HUES64 (cell line): Measurements from ENCODE around the gene MTHFR.

ENCODE experiments used
- H3K27ac ChIP-seq: 2 replicates; pipeline ENCODE4 v1.7.0; 2013; ENCODE audit warnings: low read depth, low read length, inconsistent platforms
- H3K27me3 ChIP-seq: 2 replicates; pipeline ENCODE4 v1.6.1; 2013; ENCODE audit warnings: mild to moderate bottlenecking, low read length; ENCODE audit not compliant: insufficient read depth
- H3K36me3 ChIP-seq: 2 replicates; pipeline ENCODE4 v1.6.1; 2013; ENCODE audit warnings: mild to moderate bottlenecking, low read length; ENCODE audit not compliant: insufficient read depth
- H3K4me1 ChIP-seq: 2 replicates; pipeline ENCODE4 v1.6.1; 2013; ENCODE audit warnings: mild to moderate bottlenecking, low read length, moderate library complexity; ENCODE audit not compliant: insufficient read depth
- H3K4me3 ChIP-seq: 2 replicates; pipeline ENCODE4 v1.5.1; 2013; ENCODE audit warnings: mild to moderate bottlenecking, low read length, moderate library complexity
- H3K9ac ChIP-seq: 2 replicates; pipeline ENCODE4 v1.6.1; 2013; ENCODE audit warnings: mild to moderate bottlenecking, low read depth, low read length
- H3K9me3 ChIP-seq: 2 replicates; pipeline ENCODE4 v1.6.1; 2013; ENCODE audit warnings: low read depth, low read length; ENCODE audit not compliant: insufficient read depth
- WGBS: fragments of 150-250, 120-280 bp; methylation state at CpG from one replicate; pipeline ENCODE4 v1.1.7; 2013; ENCODE audit warnings: missing lambda C conversion rate; 5-methylcytosine and 5-hydroxymethylcytosine counted together

The MTHFR gene

DNA sequence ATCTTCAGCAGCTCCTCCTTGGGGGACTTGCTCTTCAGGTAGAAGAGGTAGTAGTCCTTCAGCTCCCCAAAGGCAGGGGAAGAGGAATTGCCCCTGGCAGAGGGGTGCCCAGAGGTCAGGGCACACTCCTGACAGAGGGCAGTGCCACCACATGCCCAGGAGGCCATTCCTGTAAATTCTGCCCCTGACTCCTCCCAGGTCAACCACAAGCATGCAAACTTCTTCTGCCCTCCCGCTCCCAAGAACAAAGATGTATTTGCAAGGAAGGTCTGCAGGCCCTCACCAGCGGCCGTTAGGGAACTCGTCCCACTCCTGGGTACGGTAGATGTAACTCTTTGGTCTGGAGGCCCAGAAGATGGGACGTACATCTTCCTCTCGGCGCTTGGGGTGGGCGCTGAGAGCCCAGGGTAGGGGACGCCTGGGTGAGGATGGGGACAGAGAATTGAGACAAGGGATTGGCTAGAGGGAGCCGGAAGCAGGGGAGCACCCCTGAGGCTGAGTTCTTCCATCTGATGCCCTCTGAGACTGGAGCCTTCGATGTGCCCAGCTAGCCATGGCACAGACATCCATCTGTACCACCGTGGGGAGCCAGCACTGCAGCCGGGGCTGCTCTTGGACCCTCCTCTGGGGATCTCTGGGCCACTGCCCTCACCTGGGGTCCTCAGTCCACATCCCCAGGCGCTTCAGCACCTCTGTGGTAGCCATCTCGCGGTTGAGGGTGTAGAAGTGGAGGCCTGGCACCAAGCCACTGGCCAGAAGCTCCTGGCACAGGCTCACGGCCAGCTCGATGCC, 11.1 kb downstream of the MTHFR start:
- Histone ChIP-seq H3K4me1 (no peaks in the 10 kb centered on the region), H3K27me3 (no peaks in the 10 kb centered on the region), H3K36me3 (peaks cover 50% of the 10 kb centered on the region), H3K9ac (no peak overlapping the region), H3K27ac (no peak overlapping the region), H3K9me3 (no peaks in the 10 kb centered on the region), H3K4me3 (no peak overlapping the region)
- 93% methylated on average over 19 of the region's 19 CpGs for WGBS

GRCh38 chr1:11793819-11794218, 11.9 kb downstream of the MTHFR start:
- no peak overlapping the region for H3K9ac ChIP-seq
- H3K9me3 ChIP-seq = no peaks in the 10 kb centered on the region
- H3K27me3 ChIP-seq = no peaks in the 10 kb centered on the region
- peaks cover 44% of the 10 kb centered on the region for H3K36me3 ChIP-seq
- no peak overlapping the region for H3K27ac ChIP-seq
- H3K4me3 ChIP-seq = no peak overlapping the region
- no peaks in the 10 kb centered on the region for H3K4me1 ChIP-seq
- WGBS = 96% methylated on average over 15 of the region's 15 CpGs

DNA sequence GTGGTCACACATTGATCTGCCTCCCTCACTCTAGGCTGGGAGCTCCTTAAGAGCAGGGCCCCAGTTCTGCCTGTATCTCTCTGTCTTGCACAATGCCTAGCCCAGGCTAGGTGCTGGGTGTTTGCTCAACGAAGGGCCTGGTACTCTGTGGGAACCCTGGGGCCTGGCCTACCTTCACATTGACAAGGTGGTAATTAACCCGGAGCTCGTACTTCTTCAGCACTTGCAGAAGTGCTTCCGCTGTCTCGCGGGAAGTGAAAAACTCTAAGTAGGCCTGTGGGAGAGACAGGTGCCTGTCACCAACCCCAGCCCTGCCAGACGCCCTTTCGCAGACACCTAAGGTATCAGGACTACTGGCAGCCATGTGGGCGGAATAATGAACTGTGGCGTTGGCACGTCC, 13.7 kb downstream of the MTHFR start:
- 92% methylated on average over 11 of the region's 11 CpGs for WGBS
- no peak overlapping the region for H3K27ac ChIP-seq
- no peak overlapping the region for H3K4me3 ChIP-seq
- no peak overlapping the region for H3K9ac ChIP-seq
- H3K4me1 ChIP-seq = peaks cover 13% of the 10 kb centered on the region
- no peaks in the 10 kb centered on the region for H3K9me3 ChIP-seq
- H3K36me3 ChIP-seq = peaks cover 44% of the 10 kb centered on the region
- H3K27me3 ChIP-seq = no peaks in the 10 kb centered on the region

DNA sequence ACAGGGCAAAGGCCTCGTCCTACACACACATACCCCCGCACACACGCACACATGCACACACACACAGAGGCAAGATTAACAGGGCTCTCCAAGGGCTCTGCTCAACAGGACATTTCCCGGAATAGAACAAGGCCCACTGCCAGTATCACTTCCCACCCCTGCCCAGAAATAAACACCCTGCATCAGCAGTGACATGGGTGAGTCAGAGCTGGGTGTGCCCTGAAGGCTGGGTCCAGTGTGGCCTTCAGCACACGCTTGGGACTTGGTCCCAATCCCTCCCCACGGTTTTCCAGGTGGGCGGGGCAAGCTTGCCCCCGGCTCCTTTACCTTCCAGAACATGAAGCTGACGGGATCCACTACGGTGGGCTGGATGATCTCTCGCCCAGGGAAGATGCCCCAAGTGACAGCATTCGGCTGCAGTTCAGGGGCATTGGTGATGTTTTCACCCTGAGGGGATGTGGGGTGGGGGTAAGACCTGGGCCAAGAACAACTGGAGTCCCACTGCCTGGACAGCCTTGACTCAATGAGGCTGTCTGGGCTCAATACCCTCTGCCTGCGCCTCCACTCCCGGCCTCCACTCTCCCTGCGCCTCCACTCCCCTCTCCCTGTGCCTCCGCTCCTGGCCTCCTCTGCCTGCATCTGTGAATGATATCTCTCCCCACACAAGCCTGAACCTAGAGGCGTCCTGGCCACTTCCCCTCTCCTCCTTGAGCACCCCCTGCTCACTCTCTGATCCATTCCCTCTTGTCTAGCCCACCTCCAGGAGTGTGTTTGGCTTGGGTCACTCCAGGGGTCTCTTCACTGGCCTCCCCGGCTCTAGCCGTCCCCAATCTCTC, 14.7 kb downstream of the MTHFR start:
- Histone ChIP-seq H3K27me3 (no peaks in the 10 kb centered on the region), H3K9me3 (no peaks in the 10 kb centered on the region), H3K4me1 (peaks cover 21% of the 10 kb centered on the region), H3K36me3 (peaks cover 41% of the 10 kb centered on the region), H3K9ac (no peak overlapping the region), H3K27ac (no peak overlapping the region), H3K4me3 (no peak overlapping the region)
- WGBS = 92% methylated on average over 19 of the region's 19 CpGs

DNA sequence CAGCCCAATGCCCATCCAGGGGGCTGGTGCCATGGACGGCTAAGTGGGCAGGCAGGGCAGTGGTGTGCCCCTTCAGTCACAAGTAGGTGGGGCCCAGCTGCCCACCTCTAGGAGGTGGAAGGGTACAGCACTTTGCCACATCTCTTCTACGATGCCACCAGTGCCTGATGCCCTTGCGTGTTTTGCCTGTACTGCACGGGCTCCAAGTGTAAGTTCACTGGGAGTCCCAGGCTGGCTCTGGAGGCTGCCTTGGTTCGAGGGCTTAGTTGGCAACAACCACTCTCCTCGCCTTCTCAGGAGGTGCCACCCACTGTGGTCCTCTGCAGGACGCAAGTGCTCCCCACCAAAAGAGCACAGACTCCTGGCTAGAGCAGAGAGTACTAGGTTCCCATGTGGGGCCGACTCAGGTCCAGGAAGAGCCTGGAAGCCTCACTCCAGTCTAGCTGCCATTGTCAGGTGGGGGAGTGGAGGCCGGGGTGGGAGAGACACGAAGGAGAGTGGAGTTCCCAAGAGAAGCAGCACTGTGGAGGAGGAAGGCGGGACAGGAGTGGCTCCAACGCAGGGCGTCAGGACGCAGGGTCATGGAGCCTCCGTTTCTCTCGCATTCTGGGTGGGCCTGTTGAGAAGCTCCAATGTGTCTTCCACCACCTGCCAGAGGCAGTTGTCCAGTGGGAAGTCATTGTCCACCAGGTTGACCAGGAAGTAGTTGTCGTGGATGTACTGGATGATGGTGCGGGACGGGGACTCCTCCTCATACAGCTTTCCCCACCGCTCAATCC, 15.5 kb downstream of the MTHFR start:
- Histone ChIP-seq H3K36me3 (peaks cover 33% of the 10 kb centered on the region), H3K4me3 (no peak overlapping the region), H3K4me1 (peaks cover 25% of the 10 kb centered on the region), H3K9ac (no peak overlapping the region), H3K9me3 (no peaks in the 10 kb centered on the region), H3K27ac (no peak overlapping the region), H3K27me3 (no peaks in the 10 kb centered on the region)
- WGBS = 94% methylated on average over 19 of the region's 20 CpGs

- Histone ChIP-seq H3K4me1 (peaks cover 30% of the 10 kb centered on the region), H3K9me3 (no peaks in the 10 kb centered on the region), H3K4me3 (no peak overlapping the region), H3K27me3 (no peaks in the 10 kb centered on the region), H3K9ac (no peak overlapping the region), H3K27ac (no peak overlapping the region), H3K36me3 (peaks cover 24% of the 10 kb centered on the region)
- 84% methylated on average over 13 of the region's 13 CpGs for WGBS
These were observed 16.4 kb downstream of the MTHFR start for GRCh38 chr1:11789126-11790067.

DNA sequence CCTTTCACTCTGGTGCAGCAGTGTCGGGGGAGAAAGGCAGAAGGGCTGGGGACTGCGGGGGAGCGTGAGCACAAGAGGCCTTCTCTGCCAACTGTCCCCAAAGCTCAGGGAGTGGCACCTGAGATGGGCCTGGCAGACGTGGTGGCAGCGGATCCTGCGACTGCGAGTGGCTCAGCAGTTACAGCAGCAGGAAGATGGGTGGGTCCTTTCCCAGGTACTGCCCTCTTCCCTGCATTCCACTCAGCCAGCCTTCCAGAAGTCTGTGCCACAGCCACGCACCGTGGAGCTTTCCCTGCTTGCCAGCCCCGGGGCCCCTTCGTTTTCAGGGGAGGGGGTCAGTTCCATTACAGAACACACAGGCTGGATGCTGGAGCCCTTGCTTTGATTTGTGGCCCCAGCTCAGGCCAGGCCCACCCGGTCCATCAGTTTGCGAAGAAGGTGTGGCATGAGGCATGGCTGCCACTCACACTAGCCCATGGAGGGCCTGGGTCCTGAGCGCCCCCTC, 17.2 kb downstream of the MTHFR start:
- 93% methylated on average over 14 of the region's 14 CpGs for WGBS
- Histone ChIP-seq H3K4me3 (no peak overlapping the region), H3K9ac (0 out of 2 replicates have a peak overlapping the region, but pooled peaks have one; percentile 47), H3K27ac (no peak overlapping the region), H3K36me3 (peaks cover 16% of the 10 kb centered on the region), H3K4me1 (peaks cover 30% of the 10 kb centered on the region), H3K27me3 (no peaks in the 10 kb centered on the region), H3K9me3 (no peaks in the 10 kb centered on the region)

DNA sequence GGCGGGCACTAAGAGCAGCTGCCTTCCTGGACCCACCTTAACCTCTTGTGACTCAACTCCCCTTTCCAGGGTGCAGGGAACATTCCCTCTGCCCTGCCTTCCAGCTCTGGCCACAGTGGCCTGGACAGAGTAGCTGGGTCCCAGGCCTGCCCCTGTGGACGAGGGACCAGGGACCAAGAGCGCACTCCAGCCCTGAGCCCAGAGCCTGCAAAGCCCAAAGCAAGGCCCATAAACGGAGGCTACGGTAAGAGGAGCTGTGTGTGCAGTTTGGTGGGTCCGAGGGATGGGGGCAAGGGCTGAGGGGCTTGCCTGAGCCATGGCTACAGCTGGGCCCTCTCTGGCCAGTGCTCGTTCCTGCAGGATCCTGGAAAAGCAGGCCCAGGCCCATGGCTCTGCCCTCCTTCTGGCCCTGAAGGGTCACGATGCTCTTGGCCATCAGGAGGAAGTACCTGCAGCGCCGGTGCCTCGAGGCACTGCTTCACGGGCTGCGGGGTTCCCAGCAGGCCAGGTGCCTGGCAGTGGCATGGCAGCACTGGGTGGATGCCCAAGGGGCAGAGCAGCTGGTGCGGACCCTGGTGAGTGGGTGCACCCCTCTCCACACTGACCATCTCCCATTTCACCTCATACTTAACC, 17.8 kb downstream of the MTHFR start:
- H3K27ac ChIP-seq = peak overlapping the region; percentile 88
- peak overlapping the region; percentile 47 for H3K9ac ChIP-seq
- H3K36me3 ChIP-seq = peaks cover 13% of the 10 kb centered on the region; the same call in 1 of the 2 replicates
- WGBS = 72% methylated on average over 14 of the region's 14 CpGs
- H3K4me3 ChIP-seq = no peak overlapping the region
- H3K4me1 ChIP-seq = peaks cover 30% of the 10 kb centered on the region
- H3K27me3 ChIP-seq = no peaks in the 10 kb centered on the region
- no peaks in the 10 kb centered on the region for H3K9me3 ChIP-seq

DNA sequence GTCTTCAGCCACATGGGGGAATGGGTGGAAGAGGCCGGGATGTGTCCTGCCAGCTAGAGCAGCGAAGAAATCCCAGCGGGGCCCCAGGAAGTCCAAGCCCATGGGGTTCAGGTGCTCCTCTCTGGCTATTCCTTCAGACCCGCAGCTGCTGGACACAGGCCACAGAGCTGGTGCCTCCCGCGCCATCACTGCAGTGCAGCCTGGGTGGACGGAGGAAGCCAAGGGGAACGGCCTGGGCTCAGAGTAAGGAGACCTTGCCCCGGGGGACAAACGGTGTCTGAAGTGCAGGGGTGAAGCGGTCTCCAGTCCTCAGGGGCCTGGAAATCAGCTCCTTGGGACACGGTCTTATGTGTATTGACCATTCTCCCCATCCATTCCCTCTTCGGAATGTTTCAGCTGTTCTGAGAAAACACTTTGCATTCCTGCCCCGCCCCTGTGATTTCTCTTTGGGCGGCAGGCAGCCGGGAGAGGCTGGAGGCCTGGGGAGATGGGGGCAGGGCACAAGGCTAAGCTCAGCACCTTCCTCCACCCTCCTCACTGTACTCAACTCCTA, 18.4 kb downstream of the MTHFR start:
- Histone ChIP-seq H3K4me3 (peak overlapping the region; percentile 1; the same call in 1 of the 2 replicates), H3K4me1 (peaks cover 30% of the 10 kb centered on the region), H3K27ac (peak overlapping the region; percentile 88; the same call in 1 of the 2 replicates), H3K9me3 (no peaks in the 10 kb centered on the region), H3K9ac (peak overlapping the region; percentile 47), H3K36me3 (peaks cover 10% of the 10 kb centered on the region; the same call in 1 of the 2 replicates), H3K27me3 (no peaks in the 10 kb centered on the region)
- 10% methylated on average over 16 of the region's 16 CpGs for WGBS
